HepG2 (cell line): ENCODE results near the gene URI1. TPM values are rescaled to one million over a fixed set of nuclear protein-coding genes. Genes with fewer than 3 reads are reported as not detected.

ENCODE experiments used
- ATAC-seq: fragments of 200-7000 bp; cut with Tn5 transposase; 3 replicates; pipeline ENCODE4 v1.9.1; 2020; ENCODE audit warnings: mild to moderate bottlenecking, moderate library complexity
- BruUV-seq: library from RNA; stranded (reverse); fragments of 400-500 nt; replicated peaks from 2 replicates; lab custom pipeline; 2021; lab: Mats Ljungman, UMichigan
- CTCF ChIA-PET: fragments of 300-600 bp; formaldehyde crosslinking; extraction: SDS; loops from one replicate; lab custom pipeline; 2021; ENCODE audit warnings: low total read pairs, inconsistent platforms, low intra/inter-chr PET ratio; lab: Yijun Ruan, JAX
- POLR2A ChIA-PET: fragments of 350-600 bp; sonication (Branson Sonifier 250); formaldehyde crosslinking; loops from one replicate; lab custom pipeline; 2020; ENCODE audit warnings: antibody characterized with exemption, inconsistent platforms; lab: Yijun Ruan, JAX
- DNase-seq: peaks from one replicate; pipeline ENCODE4 v3.0.0-alpha.2; 2015; ENCODE audit warnings: low spot score
- FAIRE-seq: peaks from 3 replicates; lab custom pipeline; 2011; peaks lifted over from hg19 to GRCh38; lab: Jason Lieb, UNC
- H2AFZ ChIP-seq: one replicate; pipeline ENCODE4 v1.6.1; 2011; ENCODE audit warnings: low read length, inconsistent platforms
- H3K27ac ChIP-seq: fragments of 300-600 bp; 3 replicates; pipeline ENCODE4 v1.8.0; 2011; ENCODE audit warnings: mixed run types, mild to moderate bottlenecking, mixed read lengths, low read length, inconsistent platforms; ENCODE audit not compliant: insufficient read depth; ENCODE audit errors: extremely low read length
- H3K27me3 ChIP-seq, 2 experiments: fragments of 200-600 bp in 1 of 2; 2 replicates in 1 of 2; 3 replicates in 1 of 2; pipeline versions ENCODE4 v1.6.0 to v1.8.0; 2011; ENCODE audit warnings: low read length in 2 of 2, mild to moderate bottlenecking in 2 of 2, moderate library complexity in 2 of 2, inconsistent platforms in 1 of 2; ENCODE audit not compliant: insufficient read depth in 2 of 2, control insufficient read depth in 1 of 2
- H3K36me3 ChIP-seq, 2 experiments: fragments of 200-600 bp in 1 of 2; replicated peaks in 1 of 2; 2 replicates in 1 of 2; 3 replicates in 1 of 2; pipeline versions ENCODE4 v1.5.1 to v1.8.0; 2011; ENCODE audit warnings: low read length in 2 of 2, inconsistent platforms in 1 of 2; ENCODE audit not compliant: insufficient read depth in 2 of 2, control insufficient read depth in 1 of 2
- H3K4me1 ChIP-seq: 2 replicates; pipeline ENCODE4 v1.5.1; 2012; ENCODE audit warnings: low read length, inconsistent platforms; ENCODE audit not compliant: insufficient read depth
- H3K4me2 ChIP-seq: 2 replicates; pipeline ENCODE4 v1.6.0; 2011; ENCODE audit warnings: low read depth, low read length, inconsistent platforms
- H3K4me3 ChIP-seq, 3 experiments: fragments of 200-600 bp in 1 of 3; sonication (generic), shearing (Covaris generic) in 1 of 3; replicated peaks in 1 of 3; 2 replicates each; pipeline ENCODE4 v1.5.1; 2011 to 2016; ENCODE audit warnings: low read length in 3 of 3, inconsistent platforms in 2 of 3, low read depth in 2 of 3, mild to moderate bottlenecking in 2 of 3, control low read depth in 1 of 3, mixed read lengths in 1 of 3; ENCODE audit not compliant: insufficient read depth in 1 of 3
- H3K79me2 ChIP-seq: one replicate; pipeline ENCODE4 v1.6.1; 2011; ENCODE audit warnings: low read length, inconsistent platforms; ENCODE audit not compliant: insufficient read depth
- H3K9ac ChIP-seq: 2 replicates; pipeline ENCODE4 v1.6.0; 2011; ENCODE audit warnings: mild to moderate bottlenecking, low read depth, low read length, inconsistent platforms; ENCODE audit not compliant: insufficient read depth
- H3K9me3 ChIP-seq: 2 replicates; pipeline ENCODE4 v1.5.1; 2012; ENCODE audit warnings: mild to moderate bottlenecking, low read length
- H4K20me1 ChIP-seq: 2 replicates; pipeline ENCODE4 v1.6.0; 2011; ENCODE audit warnings: inconsistent platforms, mild to moderate bottlenecking, low read length, moderate library complexity; ENCODE audit not compliant: insufficient read depth
- AGO2 ChIP-seq: fragments of 200-400 bp; formaldehyde crosslinking; optimal IDR thresholded peaks from 2 replicates; pipeline ENCODE3; 2017; ENCODE audit warnings: mild to moderate bottlenecking, low read depth, low read length, moderate library complexity
- CHCHD3 ChIP-seq: sonication (generic); formaldehyde crosslinking; IDR thresholded peaks from 2 replicates; pipeline ENCODE4 v1.8.0; 2022; ENCODE audit warnings: mild to moderate bottlenecking, missing genetic modification reagents, moderate library complexity
- MEIS2 ChIP-seq: sonication (generic); formaldehyde crosslinking; IDR thresholded peaks from 2 replicates; pipeline ENCODE4 v1.9.0; 2021; ENCODE audit warnings: mild to moderate bottlenecking, missing genetic modification reagents
- POLR2G ChIP-seq: fragments of 200-400 bp; formaldehyde crosslinking; IDR thresholded peaks from 2 replicates; pipeline ENCODE4 v1.6.1; 2018; ENCODE audit warnings: mild to moderate bottlenecking, low read depth, low read length, moderate library complexity
- RBM22 ChIP-seq: fragments of 200-400 bp; formaldehyde crosslinking; optimal IDR thresholded peaks from 2 replicates; pipeline ENCODE3; 2017; ENCODE audit warnings: mild to moderate bottlenecking, low read length, moderate library complexity
- ZSCAN20 ChIP-seq: sonication (generic); formaldehyde crosslinking; IDR thresholded peaks from 2 replicates; pipeline ENCODE4 v1.4.0; 2020; ENCODE audit warnings: missing genetic modification reagents, mild to moderate bottlenecking, borderline replicate concordance
- WGBS: methylation state at CpG from one replicate; pipeline ENCODE4 v1.1.6; 2017; ENCODE audit warnings: low lambda C conversion rate; 5-methylcytosine and 5-hydroxymethylcytosine counted together
- in situ Hi-C: cut with HindIII; loops from 2 replicates; pipeline ENCODE4 v1.10.0; 2017; ENCODE audit warnings: low pct_unique_long_range_greater_than_20kb; ENCODE audit not compliant: extremely low pct_ligation_motif_present
- intact Hi-C: fragments of 100-400 bp; cut with micrococcal nuclease; formaldehyde crosslinking; loops from one replicate; pipeline ENCODE4 v1.10.0; 2022; ENCODE audit not compliant: unreplicated experiment
- polyA plus RNA-seq, 8 experiments: library from polyadenylated mRNA; depleted of rRNA in 3 of 8; stranded (reverse) in 7 of 8; unstranded in 1 of 8; fragments of >200 nt; fragmentation: Illumina TruSeq in 4 of 8; extraction: Trizol in 4 of 8; gene quantifications; 2 replicates each; pipeline versions ENCODE4 v1.2.1 to v1.2.3, GENCODE V29; 2011 to 2016; ENCODE audit warnings: low read depth in 4 of 8, missing spikeins in 1 of 8, mixed read lengths in 1 of 8; ENCODE audit not compliant: insufficient read depth in 1 of 8
- total RNA-seq, 5 experiments: library from RNA; depleted of rRNA; stranded (reverse); fragments of >200 nt; fragmentation: Illumina TruSeq; extraction: Trizol; gene quantifications; 2 replicates each; pipeline ENCODE4 v1.2.3, GENCODE V29; 2016; ENCODE audit warnings: low read depth in 1 of 5

URI1 gene
- total and polyA plus RNA-seq, 2 of the 13 experiments (the other 11 are each of a cell fraction or from before 2014, with no cell fraction given): 43.6 to 67.9 TPM

GRCh38 chr19:30052122-30053075, 110.4 kb downstream of the URI1 start:
- POLR2A ChIA-PET: no interaction called here
- CTCF ChIA-PET: no interaction called here

DNA sequence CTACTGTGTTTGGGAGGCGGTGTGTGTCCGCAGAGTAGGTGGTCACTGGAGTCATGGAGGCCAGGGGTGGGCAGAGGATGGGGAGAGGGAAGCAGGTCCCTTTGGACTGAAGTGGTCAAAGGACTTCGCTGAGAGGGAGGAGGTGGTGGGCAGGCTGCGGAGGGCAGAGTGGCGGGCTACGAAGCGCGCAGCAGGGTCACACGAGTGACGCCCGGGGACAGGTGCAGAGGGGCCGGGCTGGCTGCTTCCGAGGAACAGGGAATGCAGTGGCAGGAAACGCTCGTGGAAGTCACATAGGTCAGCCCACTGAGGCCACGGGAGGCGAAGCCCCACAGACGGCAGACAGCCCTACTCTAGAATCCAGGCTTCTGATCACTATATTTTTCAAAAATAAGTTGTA, 111.5 kb downstream of the URI1 start:
- in situ Hi-C loops (no loop called here), intact Hi-C loops (no loop called here)
- WGBS: 90% methylated on average over 18 of the region's 18 CpGs
- POLR2A ChIA-PET: no interaction called here
- no peaks in the 10 kb centered on the region for H3K4me1 ChIP-seq
- no peaks in the 10 kb centered on the region for H3K9me3 ChIP-seq
- DNase-seq (no peak), FAIRE-seq (no peak), ATAC-seq (no peak; the same call in 2 of the 3 replicates)
- no peak for TF ChIP-seq MEIS2 (CRISPR knock-in tag)
- no peak for TF ChIP-seq CHCHD3 (CRISPR knock-in tag)
- TF ChIP-seq RBM22: peak; percentile 34
- TF ChIP-seq AGO2: peak; percentile 46
- no peak overlapping the region for H2AFZ ChIP-seq
- H3K79me2 ChIP-seq: no peaks in the 10 kb centered on the region
- BruUV-seq: no TSS peak
- H3K27ac ChIP-seq: no peak overlapping the region
- H3K9ac ChIP-seq: no peak overlapping the region
- no peak overlapping the region for H3K4me3 ChIP-seq
- H3K36me3 ChIP-seq: no peaks in the 10 kb centered on the region
- H4K20me1 ChIP-seq: no peaks in the 10 kb centered on the region
- no peak overlapping the region for H3K4me2 ChIP-seq
- CTCF ChIA-PET: no interaction called here
- no peaks in the 10 kb centered on the region for H3K27me3 ChIP-seq

More at GRCh38 chr19:30052122-30053075, 110.4 kb downstream of the URI1 start:
- FAIRE-seq (no peak), ATAC-seq (peak; percentile 20), DNase-seq (no peak)
- Histone ChIP-seq H3K79me2 (no peaks in the 10 kb centered on the region), H3K4me3 (no peak overlapping the region), H3K9ac (no peak overlapping the region), H3K27me3 (no peaks in the 10 kb centered on the region), H3K27ac (no peak overlapping the region), H4K20me1 (no peaks in the 10 kb centered on the region), H2AFZ (no peak overlapping the region), H3K4me1 (no peaks in the 10 kb centered on the region)
- in situ Hi-C loops (no loop called here), intact Hi-C loops (no loop called here)
- WGBS: 89% methylated on average over 18 of the region's 18 CpGs
- 0 out of 2 replicates have a peak, but pooled peaks have one; percentile 37 for TF ChIP-seq POLR2G
- TF ChIP-seq ZSCAN20: no peak
- TF ChIP-seq, all 625 proteins: peak for 1
- Histone ChIP-seq H3K4me2 (no peak overlapping the region), H3K36me3 (no peaks in the 10 kb centered on the region), H3K9me3 (no peaks in the 10 kb centered on the region)
- no TSS peak for BruUV-seq
